B cell (primary cell): ENCODE measurements around the gene INSIG2. TPM values are rescaled to one million over a fixed set of nuclear protein-coding genes. Genes with fewer than 3 reads are reported as not detected.
A peak's percentile ranks its signal among the peaks of the same experiment; 100 is the strongest.
"Not testable (repeated sequence)": the region's sequence is repeated elsewhere in the genome, so short reads cannot be mapped to it uniquely, and the experiment has no call there.

Source experiments
- ATAC-seq: fragments of 200-7000 bp; cut with Tn5 transposase; one replicate; pipeline ENCODE4 v1.10.0; 2021; ENCODE audit warnings: low read depth, mild to moderate bottlenecking, moderate number of reproducible peaks, moderate library complexity
- CTCF ChIA-PET: fragments of 350-600 bp; sonication (Branson Sonifier 250); formaldehyde crosslinking; loops from one replicate; lab custom pipeline; 2021; ENCODE audit warnings: antibody characterized with exemption, inconsistent platforms; lab: Charles Lee
- POLR2A ChIA-PET: fragments of 350-600 bp; sonication (Branson Sonifier 250); formaldehyde crosslinking; loops from one replicate; lab custom pipeline; 2021; ENCODE audit warnings: antibody characterized with exemption; lab: Charles Lee
- DNase-seq: peaks from one replicate; pipeline ENCODE4 v3.0.0; 2013
- H2AFZ ChIP-seq: 2 replicates; pipeline ENCODE4 v1.6.1; 2012; ENCODE audit warnings: mild to moderate bottlenecking, low read depth, low read length; ENCODE audit not compliant: insufficient read depth, poor library complexity, severe bottlenecking
- H3K27ac ChIP-seq, 2 donors: 1 replicate in 1 of 2; 2 replicates in 1 of 2; pipeline ENCODE4 v1.5.1; 2012 to 2013; ENCODE audit warnings: low read length in 2 of 2, mild to moderate bottlenecking in 2 of 2, moderate library complexity in 1 of 2
- H3K27me3 ChIP-seq, 4 experiments: fragments of 200-600 bp in 1 of 4; sonication (generic) in 1 of 4; replicated peaks in 1 of 4; 1 replicate in 2 of 4; 2 replicates in 2 of 4; pipeline versions ENCODE4 v1.6.1 to v1.7.0; 2013 to 2016; ENCODE audit warnings: low read length in 3 of 4, mild to moderate bottlenecking in 2 of 4, mixed read lengths in 1 of 4, moderate library complexity in 1 of 4; ENCODE audit not compliant: insufficient read depth in 4 of 4, control insufficient read depth in 3 of 4; ENCODE audit errors: control extremely low read depth in 1 of 4
- H3K36me3 ChIP-seq, 2 experiments: replicated peaks in 1 of 2; 1 replicate in 1 of 2; 2 replicates in 1 of 2; pipeline versions ENCODE4 v1.6.1 to v1.7.1; 2013; ENCODE audit warnings: low read length in 1 of 2; ENCODE audit not compliant: insufficient read depth in 2 of 2, control insufficient read depth in 1 of 2; ENCODE audit errors: control extremely low read depth in 1 of 2, extremely low read depth in 1 of 2
- H3K4me1 ChIP-seq, 2 donors: fragments of 200-600 bp in 1 of 2; sonication (generic) in 1 of 2; 1 replicate in 1 of 2; 2 replicates in 1 of 2; pipeline versions ENCODE4 v1.5.1 to v1.6.1; 2013 to 2017; ENCODE audit warnings: low read length in 2 of 2; ENCODE audit not compliant: control insufficient read depth in 2 of 2, insufficient read depth in 2 of 2
- H3K4me2 ChIP-seq: replicated peaks from 2 replicates; pipeline ENCODE3; 2012; ENCODE audit warnings: mild to moderate bottlenecking, low read depth, low read length; ENCODE audit not compliant: poor library complexity, severe bottlenecking
- H3K4me3 ChIP-seq, 5 experiments: fragments of 200-600 bp in 1 of 5; sonication (generic) in 1 of 5; 1 replicate in 3 of 5; 2 replicates in 2 of 5; pipeline versions ENCODE4 v1.5.1 to v1.7.0; 2011 to 2016; ENCODE audit warnings: low read length in 4 of 5, mild to moderate bottlenecking in 4 of 5, low read depth in 2 of 5, control low read depth in 1 of 5, moderate library complexity in 1 of 5; ENCODE audit not compliant: insufficient read depth in 1 of 5; ENCODE audit errors: control extremely low read depth in 1 of 5, extremely low read depth in 1 of 5
- H3K79me2 ChIP-seq: fragments of 200-600 bp; sonication (generic); one replicate; pipeline ENCODE4 v1.6.0; 2016; ENCODE audit warnings: low read length; ENCODE audit not compliant: control insufficient read depth, insufficient read depth
- H3K9ac ChIP-seq: fragments of 200-600 bp; sonication (generic); 2 replicates; pipeline ENCODE4 v1.6.1; 2017; ENCODE audit warnings: mild to moderate bottlenecking, low read length, moderate library complexity
- H3K9me3 ChIP-seq, 3 donors: one replicate each; pipeline versions ENCODE4 v1.6.1 to v1.7.1; 2013; ENCODE audit warnings: low read length in 2 of 3; ENCODE audit not compliant: control insufficient read depth in 2 of 3, insufficient read depth in 1 of 3; ENCODE audit errors: control extremely low read depth in 1 of 3
- H4K20me1 ChIP-seq: 2 replicates; pipeline ENCODE4 v1.6.0; 2012; ENCODE audit warnings: mild to moderate bottlenecking, low read length; ENCODE audit not compliant: insufficient read depth, control insufficient read depth, poor library complexity, severe bottlenecking
- H3K27ac Mint-ChIP-seq: one replicate; pipeline ENCODE4 v1.8.0; 2021; ENCODE audit warnings: mixed read lengths
- H3K27me3 Mint-ChIP-seq: one replicate; pipeline ENCODE4 v1.8.0; 2021; ENCODE audit warnings: mixed read lengths
- H3K4me1 Mint-ChIP-seq: one replicate; pipeline ENCODE4 v1.8.0; 2021; ENCODE audit warnings: mixed read lengths
- H3K4me3 Mint-ChIP-seq: one replicate; pipeline ENCODE4 v1.8.0; 2021; ENCODE audit warnings: mixed read lengths
- H3K9me3 Mint-ChIP-seq: one replicate; pipeline ENCODE4 v1.8.0; 2022; ENCODE audit warnings: mixed read lengths; ENCODE audit not compliant: insufficient read depth
- CTCF ChIP-seq: fragments of 200-600 bp; IDR thresholded peaks from one replicate; pipeline ENCODE4 v1.8.0; 2022; ENCODE audit warnings: antibody characterized with exemption, mild to moderate bottlenecking
- EZH2 ChIP-seq: IDR thresholded peaks from 2 replicates; pipeline ENCODE4 v1.6.1; 2012; ENCODE audit warnings: borderline replicate concordance, low read depth, mild to moderate bottlenecking, moderate library complexity, low read length; ENCODE audit not compliant: insufficient read depth, poor library complexity, severe bottlenecking
- WGBS: methylation state at CpG from one replicate; pipeline ENCODE4 v1.1.5; 2013; ENCODE audit warnings: missing lambda C conversion rate; ENCODE audit not compliant: insufficient coverage; 5-methylcytosine and 5-hydroxymethylcytosine counted together
- intact Hi-C: fragments of 100-400 bp; cut with micrococcal nuclease; formaldehyde crosslinking; loops from one replicate; pipeline ENCODE4 v1.10.0; 2022
- polyA plus RNA-seq: library from polyadenylated mRNA; depleted of rRNA; stranded (reverse); fragments of >200 nt; gene quantifications from 2 replicates; pipeline ENCODE4 v1.2.3, GENCODE V29; 2012
- total RNA-seq, 2 donors: library from RNA; stranded (reverse); fragments of 120-200 nt in 1 of 2; gene quantifications; 1 replicate in 1 of 2; 2 replicates in 1 of 2; pipeline versions ENCODE4 v1.2.3 to v1.2.4, GENCODE V29; 2013 to 2022

INSIG2 gene
- total and polyA plus RNA-seq, 2 donors (not counting 1 experiment from before 2014, with no cell fraction given): 14.2 to 29.5 TPM

DNA sequence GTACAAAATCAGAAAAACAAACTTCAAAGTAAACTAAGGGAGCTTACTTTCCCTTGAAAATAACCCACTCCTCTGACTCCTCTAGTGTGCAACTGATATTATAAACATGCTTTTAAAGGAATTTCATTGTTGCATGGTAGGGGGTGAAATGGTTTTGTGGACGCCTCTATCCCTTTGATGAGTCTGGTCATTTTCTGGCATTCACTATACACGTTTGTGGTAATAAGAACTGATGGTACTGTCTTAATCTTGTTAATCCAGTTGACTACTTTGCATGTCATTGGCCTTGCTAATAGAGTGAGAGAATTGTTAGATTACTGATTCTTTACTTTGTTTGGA, 2.8 kb downstream of the INSIG2 start:
- Histone ChIP-seq H3K9me3 (no peaks in the 10 kb centered on the region), H3K79me2 (peaks cover 67% of the 10 kb centered on the region), H4K20me1 (peaks cover 30% of the 10 kb centered on the region), H3K4me1 (peaks cover 17 to 20% of the 10 kb centered on the region in 2 donors), H3K27me3 (no peaks in the 10 kb centered on the region), H3K27ac (no peak overlapping the region), H3K9ac (no peak overlapping the region), H2AFZ (no peak overlapping the region), H3K36me3 (peaks cover 0 to 2% of the 10 kb centered on the region in 2 experiments), H3K4me2 (no peak overlapping the region), H3K4me3 (no peak overlapping the region)
- intact Hi-C loops: no loop called here
- peaks cover 42% of the 10 kb centered on the region for H3K4me1 Mint-ChIP-seq
- WGBS: 100% methylated on average over 2 of the region's 2 CpGs
- DNase-seq (no peak), ATAC-seq (no peak)
- no peaks in the 10 kb centered on the region for H3K27me3 Mint-ChIP-seq
- ChIA-PET CTCF (interaction anchor here (1.1 to 2.4 kb wide), 2 partner anchors 45 to 88 kb away, joined by 5 to 11 read pairs; no protein-coding TSS in a partner anchor), POLR2A (no interaction called here)
- H3K27ac Mint-ChIP-seq: no peak overlapping the region
- H3K9me3 Mint-ChIP-seq: no peaks in the 10 kb centered on the region
- TF ChIP-seq CTCF (no peak), EZH2 (no peak)
- H3K4me3 Mint-ChIP-seq: no peak overlapping the region

- Histone ChIP-seq H2AFZ (no peak overlapping the region), H3K9me3 (no peaks in the 10 kb centered on the region), H3K4me2 (no peak overlapping the region), H3K79me2 (peaks cover 67% of the 10 kb centered on the region), H3K4me1 (peaks cover 17 to 20% of the 10 kb centered on the region in 2 donors), H4K20me1 (peaks cover 35% of the 10 kb centered on the region), H3K9ac (no peak overlapping the region), H3K27ac (no peak overlapping the region), H3K4me3 (no peak overlapping the region), H3K36me3 (peaks cover 0 to 2% of the 10 kb centered on the region in 2 experiments), H3K27me3 (no peaks in the 10 kb centered on the region)
- Mint-ChIP-seq H3K27ac (no peak overlapping the region), H3K4me1 (peaks cover 42% of the 10 kb centered on the region), H3K4me3 (no peak overlapping the region), H3K9me3 (no peaks in the 10 kb centered on the region), H3K27me3 (no peaks in the 10 kb centered on the region)
- DNase-seq (no peak), ATAC-seq (no peak)
- TF ChIP-seq CTCF (no peak), EZH2 (no peak)
- ChIA-PET POLR2A (no interaction called here), CTCF (no interaction called here)
- 100% methylated on average over 1 of the region's 1 CpG for WGBS
- intact Hi-C loops: no loop called here
These were observed 3.4 kb downstream of the INSIG2 start for GRCh38 chr2:118091631-118092030.

GRCh38 chr2:118094102-118094501, 5.8 kb downstream of the INSIG2 start:
- CTCF ChIA-PET: interaction anchor here (1.5 kb wide), 1 partner anchor 11 kb away, joined by 6 read pairs; no protein-coding TSS in a partner anchor
- H3K27ac ChIP-seq, H3K27me3 ChIP-seq, H3K4me3 ChIP-seq, H3K4me2 ChIP-seq, DNase-seq, intact Hi-C loops, H3K9ac ChIP-seq, H3K27me3 Mint-ChIP-seq, H3K27ac Mint-ChIP-seq, H2AFZ ChIP-seq, H3K9me3 Mint-ChIP-seq, ATAC-seq, POLR2A ChIA-PET, H3K9me3 ChIP-seq: not testable (repeated sequence)
- H3K4me3 Mint-ChIP-seq: peak overlapping the region; percentile 15
- peaks cover 40% of the 10 kb centered on the region for H3K4me1 Mint-ChIP-seq
- peaks cover 54% of the 10 kb centered on the region for H3K79me2 ChIP-seq
- peaks cover 2 to 13% of the 10 kb centered on the region in 2 experiments for H3K36me3 ChIP-seq
- H4K20me1 ChIP-seq: peaks cover 47% of the 10 kb centered on the region
- H3K4me1 ChIP-seq: peaks cover 12 to 16% of the 10 kb centered on the region in 2 donors
